HEK293 (cell line): ENCODE data around the gene ANKRD39.
A peak's percentile ranks its signal among the peaks of the same experiment; 100 is the strongest.

Experiments
- CTCF ChIA-PET: fragments of 350-600 bp; formaldehyde crosslinking; extraction: SDS; loops from one replicate; lab custom pipeline; 2021; ENCODE audit warnings: antibody characterized with exemption; lab: Yijun Ruan, JAX
- POLR2A ChIA-PET: fragments of 300-600 bp; formaldehyde crosslinking; extraction: SDS; loops from one replicate; lab custom pipeline; 2020; ENCODE audit warnings: antibody characterized with exemption, inconsistent platforms; lab: Yijun Ruan, JAX
- H3K27ac ChIP-seq: fragments of 200-500 bp; sonication (Bioruptor generic); 2 replicates; pipeline ENCODE4 v1.5.1; 2014; ENCODE audit warnings: low read depth, low read length, control low read depth, inconsistent platforms; ENCODE audit errors: extremely low read depth
- H3K36me3 ChIP-seq, 2 experiments: fragments of 200-500 bp in 1 of 2; sonication (Bioruptor generic) in 1 of 2; 1 replicate in 1 of 2; 2 replicates in 1 of 2; pipeline ENCODE4 v1.5.1; 2014 to 2017; ENCODE audit warnings: inconsistent platforms in 2 of 2, low read length in 2 of 2; ENCODE audit not compliant: control insufficient read depth in 2 of 2, insufficient read depth in 1 of 2
- H3K4me1 ChIP-seq: fragments of 200-500 bp; sonication (Bioruptor generic); 2 replicates; pipeline ENCODE4 v1.5.1; 2014; ENCODE audit warnings: mild to moderate bottlenecking, low read length, inconsistent platforms; ENCODE audit not compliant: control insufficient read depth, insufficient read depth
- H3K4me3 ChIP-seq: 2 replicates; pipeline ENCODE4 v1.5.1; 2011; ENCODE audit warnings: low read depth, mild to moderate bottlenecking, control low read depth, low read length, moderate library complexity
- H3K9me3 ChIP-seq: fragments of 200-500 bp; sonication (Bioruptor generic); 2 replicates; pipeline ENCODE4 v1.5.1; 2014; ENCODE audit warnings: low read depth, low read length, inconsistent platforms; ENCODE audit not compliant: control insufficient read depth, insufficient read depth
- GLIS1 ChIP-seq: fragments of 450-650 bp; formaldehyde crosslinking; IDR thresholded peaks from 2 replicates; pipeline ENCODE4 v1.5.1; 2016; ENCODE audit warnings: missing biosample characterization, missing genetic modification characterization
- GLIS2 ChIP-seq: fragments of 450-650 bp; formaldehyde crosslinking; IDR thresholded peaks from 2 replicates; pipeline ENCODE4 v1.5.1; 2016; ENCODE audit warnings: missing biosample characterization, missing genetic modification characterization
- SCRT1 ChIP-seq: fragments of 450-650 bp; formaldehyde crosslinking; IDR thresholded peaks from 2 replicates; pipeline ENCODE4 v1.5.1; 2016; ENCODE audit warnings: missing biosample characterization, missing genetic modification characterization, borderline replicate concordance
- SCRT2 ChIP-seq: fragments of 450-650 bp; formaldehyde crosslinking; IDR thresholded peaks from 2 replicates; pipeline ENCODE4 v1.5.1; 2016; ENCODE audit warnings: missing biosample characterization, missing genetic modification characterization
- SP7 ChIP-seq: fragments of 450-650 bp; formaldehyde crosslinking; IDR thresholded peaks from 2 replicates; pipeline ENCODE4 v1.5.1; 2016; ENCODE audit warnings: missing biosample characterization, missing genetic modification characterization
- ZBTB1 ChIP-seq: fragments of 450-650 bp; formaldehyde crosslinking; IDR thresholded peaks from 2 replicates; pipeline ENCODE4 v1.5.1; 2016; ENCODE audit warnings: missing biosample characterization, missing genetic modification characterization
- ZIC2 ChIP-seq: fragments of 450-650 bp; formaldehyde crosslinking; IDR thresholded peaks from 2 replicates; pipeline ENCODE4 v1.5.1; 2016; ENCODE audit warnings: missing biosample characterization, missing genetic modification characterization
- ZNF114 ChIP-seq: fragments of 450-650 bp; formaldehyde crosslinking; IDR thresholded peaks from 2 replicates; pipeline ENCODE4 v1.5.0; 2017; ENCODE audit warnings: missing biosample characterization, missing genetic modification characterization
- ZNF132 ChIP-seq: fragments of 450-650 bp; formaldehyde crosslinking; IDR thresholded peaks from 2 replicates; pipeline ENCODE4 v1.5.1; 2017; ENCODE audit warnings: missing biosample characterization, missing genetic modification characterization, borderline replicate concordance
- ZNF146 ChIP-seq: fragments of 450-650 bp; formaldehyde crosslinking; IDR thresholded peaks from 2 replicates; pipeline ENCODE4 v1.5.1; 2016; ENCODE audit warnings: missing biosample characterization, missing genetic modification characterization
- ZNF174 ChIP-seq: fragments of 450-650 bp; formaldehyde crosslinking; IDR thresholded peaks from 2 replicates; pipeline ENCODE4 v1.5.0; 2017; ENCODE audit warnings: missing biosample characterization, mild to moderate bottlenecking, missing genetic modification characterization
- ZNF324 ChIP-seq: fragments of 450-650 bp; formaldehyde crosslinking; IDR thresholded peaks from 2 replicates; pipeline ENCODE4 v1.5.1; 2016; ENCODE audit warnings: missing biosample characterization, missing genetic modification characterization
- ZNF341 ChIP-seq: fragments of 450-650 bp; formaldehyde crosslinking; IDR thresholded peaks from 2 replicates; pipeline ENCODE4; 2016; ENCODE audit warnings: low read depth, missing biosample characterization, missing genetic modification characterization
- ZNF510 ChIP-seq: fragments of 450-650 bp; formaldehyde crosslinking; IDR thresholded peaks from 2 replicates; pipeline ENCODE4 v1.5.1; 2018; ENCODE audit warnings: mild to moderate bottlenecking, missing genetic modification characterization, missing biosample characterization; ENCODE audit not compliant: insufficient replicate concordance
- ZNF701 ChIP-seq: fragments of 450-650 bp; formaldehyde crosslinking; IDR thresholded peaks from 2 replicates; pipeline ENCODE4 v1.5.1; 2016; ENCODE audit warnings: missing biosample characterization, missing genetic modification characterization
- TF ChIP-seq, protein P1 (sequence below): fragments of 450-650 bp; formaldehyde crosslinking; IDR thresholded peaks from 2 replicates; pipeline ENCODE4 v1.5.1; 2016; ENCODE audit warnings: missing biosample characterization, missing genetic modification characterization
- TF ChIP-seq, protein P2 (sequence below): fragments of 450-650 bp; formaldehyde crosslinking; IDR thresholded peaks from 2 replicates; pipeline ENCODE4 v1.5.1; 2016; ENCODE audit warnings: missing biosample characterization, missing genetic modification characterization
- TF ChIP-seq, protein P3 (sequence below): sonication (generic); formaldehyde crosslinking; IDR thresholded peaks from 2 replicates; pipeline ENCODE4 v1.8.1; 2022; ENCODE audit warnings: mild to moderate bottlenecking, moderate library complexity, missing genetic modification reagents

The ANKRD39 gene

DNA sequence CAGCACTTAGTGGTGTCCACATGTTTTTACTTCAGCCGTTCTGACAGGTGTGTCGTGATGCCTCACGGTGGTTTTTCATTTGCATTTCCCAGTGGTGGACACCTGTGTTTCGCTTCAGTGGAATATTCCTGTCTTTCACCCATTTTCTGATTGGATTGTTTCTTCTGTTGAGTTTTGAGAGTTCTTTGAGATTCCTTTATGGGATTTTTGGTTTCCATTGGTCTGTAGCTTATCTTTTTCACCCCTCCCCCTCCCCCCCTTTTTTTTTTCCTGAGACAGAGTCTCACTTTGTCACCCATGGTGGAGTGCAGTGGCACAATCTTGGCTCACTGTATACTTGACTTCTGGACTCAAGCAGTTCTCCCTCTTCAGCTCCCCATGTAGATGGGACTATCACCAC is 22.0 kb downstream of the ANKRD39 start:
- CTCF ChIA-PET: interaction anchor here (1.6 kb wide), 1 partner anchor 22 kb away, joined by 5 read pairs; the partner anchor contains the start of gene ANKRD39
- no peak for TF ChIP-seq ZNF510
- TF ChIP-seq, protein P1, sequence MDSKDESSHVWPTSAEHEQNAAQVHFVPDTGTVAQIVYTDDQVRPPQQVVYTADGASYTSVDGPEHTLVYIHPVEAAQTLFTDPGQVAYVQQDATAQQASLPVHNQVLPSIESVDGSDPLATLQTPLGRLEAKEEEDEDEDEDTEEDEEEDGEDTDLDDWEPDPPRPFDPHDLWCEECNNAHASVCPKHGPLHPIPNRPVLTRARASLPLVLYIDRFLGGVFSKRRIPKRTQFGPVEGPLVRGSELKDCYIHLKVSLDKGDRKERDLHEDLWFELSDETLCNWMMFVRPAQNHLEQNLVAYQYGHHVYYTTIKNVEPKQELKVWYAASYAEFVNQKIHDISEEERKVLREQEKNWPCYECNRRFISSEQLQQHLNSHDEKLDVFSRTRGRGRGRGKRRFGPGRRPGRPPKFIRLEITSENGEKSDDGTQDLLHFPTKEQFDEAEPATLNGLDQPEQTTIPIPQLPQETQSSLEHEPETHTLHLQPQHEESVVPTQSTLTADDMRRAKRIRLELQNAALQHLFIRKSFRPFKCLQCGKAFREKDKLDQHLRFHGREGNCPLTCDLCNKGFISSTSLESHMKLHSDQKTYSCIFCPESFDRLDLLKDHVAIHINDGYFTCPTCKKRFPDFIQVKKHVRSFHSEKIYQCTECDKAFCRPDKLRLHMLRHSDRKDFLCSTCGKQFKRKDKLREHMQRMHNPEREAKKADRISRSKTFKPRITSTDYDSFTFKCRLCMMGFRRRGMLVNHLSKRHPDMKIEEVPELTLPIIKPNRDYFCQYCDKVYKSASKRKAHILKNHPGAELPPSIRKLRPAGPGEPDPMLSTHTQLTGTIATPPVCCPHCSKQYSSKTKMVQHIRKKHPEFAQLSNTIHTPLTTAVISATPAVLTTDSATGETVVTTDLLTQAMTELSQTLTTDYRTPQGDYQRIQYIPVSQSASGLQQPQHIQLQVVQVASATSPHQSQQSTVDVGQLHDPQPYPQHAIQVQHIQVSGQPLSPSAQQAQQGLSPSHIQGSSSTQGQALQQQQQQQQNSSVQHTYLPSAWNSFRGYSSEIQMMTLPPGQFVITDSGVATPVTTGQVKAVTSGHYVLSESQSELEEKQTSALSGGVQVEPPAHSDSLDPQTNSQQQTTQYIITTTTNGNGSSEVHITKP (tag by site-specific recombination): peak; percentile 32; the same call in 1 of the 2 replicates
- POLR2A ChIA-PET: interaction anchor here (0.7 to 1.3 kb wide), 4 partner anchors 11 to 387 kb away, joined by 3 to 8 read pairs (median 4); no protein-coding TSS in a partner anchor

DNA sequence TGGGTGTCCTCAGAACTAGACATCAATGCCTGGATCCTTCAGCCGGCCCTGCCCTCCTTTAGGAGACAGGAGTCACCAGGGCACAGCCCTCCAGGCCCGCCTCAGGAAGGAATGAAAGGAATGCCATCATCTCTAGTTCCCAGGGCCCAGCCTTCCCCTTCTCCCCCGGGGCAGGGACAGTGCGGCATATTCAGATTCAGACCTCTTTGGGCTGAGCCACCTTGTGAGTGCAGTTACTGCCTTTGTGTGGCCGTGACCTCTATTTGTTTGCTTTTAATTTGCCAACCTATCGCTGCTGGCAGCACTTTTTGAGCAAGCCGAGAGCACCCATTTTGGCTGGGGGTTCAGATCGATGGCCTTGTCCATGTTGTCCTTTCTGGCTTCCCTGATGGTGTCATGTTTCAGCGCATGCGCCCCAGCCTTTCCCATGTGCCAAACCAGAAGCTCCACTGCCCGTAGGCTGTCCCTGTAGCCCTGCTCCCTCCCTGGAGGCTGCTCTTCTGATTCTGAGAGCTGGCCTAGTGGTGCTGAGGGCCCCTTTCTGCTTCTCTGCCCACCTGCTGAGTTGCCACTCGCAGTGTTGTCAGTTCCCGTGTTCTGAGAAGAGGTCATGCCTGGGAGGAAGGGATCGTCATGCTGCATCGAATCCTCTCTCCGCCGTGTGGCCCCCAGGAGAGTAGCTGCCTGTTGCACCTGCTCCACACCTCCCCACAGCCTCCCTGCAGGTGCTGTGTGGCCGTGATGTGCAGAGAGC is 24.9 kb downstream of the ANKRD39 start:
- Histone ChIP-seq H3K9me3 (no peaks in the 10 kb centered on the region), H3K4me3 (no peak overlapping the region), H3K27ac (peak overlapping the region; percentile 46; the same call in 1 of the 2 replicates), H3K36me3 (peaks cover 26 to 78% of the 10 kb centered on the region in 2 experiments), H3K4me1 (peaks cover 4% of the 10 kb centered on the region; the same call in 1 of the 2 replicates)
- ChIA-PET POLR2A (interaction anchor here (1.0 to 2.1 kb wide), 3 partner anchors 9 to 17 kb away, joined by 4 to 6 read pairs (median 4); partner anchors contain the start of gene CNNM3), CTCF (interaction anchor here (0.6 to 1.7 kb wide), 4 partner anchors 24 to 824 kb away, joined by 3 to 4 read pairs (median 3); no protein-coding TSS in a partner anchor)
- TF ChIP-seq SCRT1 (tag by site-specific recombination) (0 out of 2 replicates have a peak, but pooled peaks have one; percentile 30), ZNF324 (tag by site-specific recombination) (no peak), ZNF701 (tag by site-specific recombination) (no peak), ZIC2 (tag by site-specific recombination) (peak; percentile 77), ZNF132 (tag by site-specific recombination) (no peak), ZNF114 (tag by site-specific recombination) (no peak), SP7 (no peak), SCRT2 (tag by site-specific recombination) (peak; percentile 92), ZNF146 (tag by site-specific recombination) (no peak), GLIS2 (no peak), GLIS1 (tag by site-specific recombination) (peak; percentile 56), ZBTB1 (tag by site-specific recombination) (no peak), ZNF174 (tag by site-specific recombination) (no peak), ZNF341 (tag by site-specific recombination) (peak; percentile 96)
- TF ChIP-seq, protein P1 (tag by site-specific recombination): 0 out of 2 replicates have a peak, but pooled peaks have one; percentile 13
- TF ChIP-seq, protein P2, sequence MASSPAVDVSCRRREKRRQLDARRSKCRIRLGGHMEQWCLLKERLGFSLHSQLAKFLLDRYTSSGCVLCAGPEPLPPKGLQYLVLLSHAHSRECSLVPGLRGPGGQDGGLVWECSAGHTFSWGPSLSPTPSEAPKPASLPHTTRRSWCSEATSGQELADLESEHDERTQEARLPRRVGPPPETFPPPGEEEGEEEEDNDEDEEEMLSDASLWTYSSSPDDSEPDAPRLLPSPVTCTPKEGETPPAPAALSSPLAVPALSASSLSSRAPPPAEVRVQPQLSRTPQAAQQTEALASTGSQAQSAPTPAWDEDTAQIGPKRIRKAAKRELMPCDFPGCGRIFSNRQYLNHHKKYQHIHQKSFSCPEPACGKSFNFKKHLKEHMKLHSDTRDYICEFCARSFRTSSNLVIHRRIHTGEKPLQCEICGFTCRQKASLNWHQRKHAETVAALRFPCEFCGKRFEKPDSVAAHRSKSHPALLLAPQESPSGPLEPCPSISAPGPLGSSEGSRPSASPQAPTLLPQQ: no peak
- TF ChIP-seq, protein P3, sequence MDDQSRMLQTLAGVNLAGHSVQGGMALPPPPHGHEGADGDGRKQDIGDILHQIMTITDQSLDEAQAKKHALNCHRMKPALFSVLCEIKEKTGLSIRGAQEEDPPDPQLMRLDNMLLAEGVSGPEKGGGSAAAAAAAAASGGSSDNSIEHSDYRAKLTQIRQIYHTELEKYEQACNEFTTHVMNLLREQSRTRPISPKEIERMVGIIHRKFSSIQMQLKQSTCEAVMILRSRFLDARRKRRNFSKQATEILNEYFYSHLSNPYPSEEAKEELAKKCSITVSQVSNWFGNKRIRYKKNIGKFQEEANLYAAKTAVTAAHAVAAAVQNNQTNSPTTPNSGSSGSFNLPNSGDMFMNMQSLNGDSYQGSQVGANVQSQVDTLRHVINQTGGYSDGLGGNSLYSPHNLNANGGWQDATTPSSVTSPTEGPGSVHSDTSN: no peak

More for the DNA sequence above, 22.0 kb downstream of the ANKRD39 start:
- Histone ChIP-seq H3K27ac (no peak overlapping the region), H3K9me3 (no peaks in the 10 kb centered on the region), H3K36me3 (peaks cover 15 to 79% of the 10 kb centered on the region in 2 experiments), H3K4me3 (no peak overlapping the region), H3K4me1 (peaks cover 4% of the 10 kb centered on the region; the same call in 1 of the 2 replicates)
